Ectodermal cell (in vitro differentiated cells): ENCODE measurements around the gene SMTN.
"Not testable (repeated sequence)": the region's sequence is repeated elsewhere in the genome, so short reads cannot be mapped to it uniquely, and the experiment has no call there.

Experiments used
- H3K27ac ChIP-seq: 2 replicates; pipeline ENCODE4 v1.7.0; 2013; ENCODE audit warnings: mild to moderate bottlenecking, low read depth, low read length; ENCODE audit not compliant: insufficient read depth, poor library complexity, severe bottlenecking
- H3K27me3 ChIP-seq: 2 replicates; pipeline ENCODE4 v1.7.0; 2013; ENCODE audit warnings: mild to moderate bottlenecking, low read length; ENCODE audit not compliant: insufficient read depth, control insufficient read depth, poor library complexity, severe bottlenecking
- H3K36me3 ChIP-seq: one replicate; pipeline ENCODE4 v1.7.0; 2013; ENCODE audit warnings: low read length; ENCODE audit not compliant: control insufficient read depth, insufficient read depth
- H3K4me1 ChIP-seq: one replicate; pipeline ENCODE4 v1.7.0; 2013; ENCODE audit warnings: low read length; ENCODE audit not compliant: control insufficient read depth, insufficient read depth
- H3K4me3 ChIP-seq: 2 replicates; pipeline ENCODE4 v1.7.0; 2013; ENCODE audit warnings: low read depth, low read length, control low read depth; ENCODE audit not compliant: insufficient read depth
- H3K9me3 ChIP-seq: 2 replicates; pipeline ENCODE4 v1.7.0; 2013; ENCODE audit warnings: mild to moderate bottlenecking, low read length, moderate library complexity; ENCODE audit not compliant: control insufficient read depth
- WGBS, 2 experiments: methylation state at CpG; one replicate each; pipeline ENCODE4 v1.1.7; 2013; ENCODE audit warnings: missing lambda C conversion rate in 2 of 2; 5-methylcytosine and 5-hydroxymethylcytosine counted together

Gene SMTN

GRCh38 chr22:31073545-31074145 is 7.5 kb upstream of the SMTN start:
- not testable (repeated sequence) for H3K27me3 ChIP-seq, H3K27ac ChIP-seq, H3K4me1 ChIP-seq, H3K36me3 ChIP-seq, H3K9me3 ChIP-seq, H3K4me3 ChIP-seq
- 88 to 92% methylated on average over 5 of the region's 5 CpGs for WGBS, 2 experiments

- Histone ChIP-seq H3K4me1 (no peaks in the 10 kb centered on the region), H3K4me3 (no peak overlapping the region), H3K27me3 (no peaks in the 10 kb centered on the region), H3K27ac (no peak overlapping the region), H3K36me3 (no peaks in the 10 kb centered on the region), H3K9me3 (no peaks in the 10 kb centered on the region)
- WGBS, 2 experiments = 88% methylated on average over 15 of the region's 15 CpGs
Observed at GRCh38 chr22:31075961-31076360, 5.2 kb upstream of the SMTN start.

DNA sequence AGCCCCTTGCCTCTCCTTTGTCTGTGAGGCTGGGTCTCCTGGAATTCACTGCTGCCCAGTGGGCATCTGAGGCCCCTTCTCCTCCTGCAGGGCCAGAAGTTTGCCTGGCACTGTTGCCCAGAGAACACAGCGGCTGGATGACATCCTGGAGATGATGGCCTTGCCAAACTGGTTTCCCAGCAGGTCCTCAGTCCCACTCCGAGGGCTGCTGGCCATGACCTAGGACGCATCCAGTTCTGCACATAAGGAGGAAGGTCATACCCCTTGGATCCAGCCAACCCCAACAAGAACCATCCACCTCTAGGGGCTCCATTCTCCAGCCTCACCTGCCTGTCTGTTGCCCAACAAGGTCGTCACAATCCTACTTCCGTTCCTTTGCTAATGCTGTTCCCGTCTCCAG is 3.4 kb upstream of the SMTN start:
- H3K36me3 ChIP-seq = no peaks in the 10 kb centered on the region
- H3K27me3 ChIP-seq = peaks cover 9% of the 10 kb centered on the region
- WGBS, 2 experiments = 89 to 95% methylated on average over 6 of the region's 6 CpGs
- no peaks in the 10 kb centered on the region for H3K9me3 ChIP-seq
- H3K4me3 ChIP-seq = no peak overlapping the region
- H3K4me1 ChIP-seq = peaks cover 8% of the 10 kb centered on the region
- no peak overlapping the region for H3K27ac ChIP-seq

GRCh38 chr22:31078389-31078788 is 2.7 kb upstream of the SMTN start:
- H3K36me3 ChIP-seq, H3K9me3 ChIP-seq, H3K4me1 ChIP-seq, H3K4me3 ChIP-seq, H3K27ac ChIP-seq, H3K27me3 ChIP-seq: not testable (repeated sequence)
- WGBS, 2 experiments = 91 to 92% methylated on average over 2 of the region's 2 CpGs

DNA sequence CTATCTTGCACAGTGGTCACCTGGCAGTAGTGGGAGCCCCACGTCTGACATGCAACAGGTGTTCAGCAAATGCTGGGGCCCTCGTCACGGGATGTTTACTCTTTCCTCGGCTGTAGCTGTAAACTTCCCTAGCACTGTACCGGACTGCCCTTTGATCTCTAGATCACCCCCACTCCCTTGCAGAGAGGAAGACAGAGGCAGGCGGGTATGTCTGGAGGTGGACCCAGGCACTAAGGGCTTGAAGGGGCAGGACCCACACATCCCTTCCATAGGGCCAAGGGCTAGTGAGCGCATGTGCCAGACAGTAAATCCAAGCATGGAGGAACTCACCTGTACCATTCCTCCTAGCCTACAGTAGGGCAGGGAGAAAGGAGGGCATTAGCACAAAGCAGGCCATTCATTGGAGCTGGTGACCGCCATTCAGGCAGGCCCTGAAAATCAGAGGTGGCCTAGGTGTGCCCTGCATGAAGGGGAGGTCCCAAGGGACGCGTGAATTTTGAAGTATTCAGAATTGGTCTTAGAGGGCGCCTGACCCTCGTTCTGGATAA is 1.9 kb upstream of the SMTN start:
- Histone ChIP-seq H3K27ac (no peak overlapping the region), H3K27me3 (peaks cover 9% of the 10 kb centered on the region), H3K4me3 (no peak overlapping the region), H3K9me3 (no peaks in the 10 kb centered on the region), H3K36me3 (no peaks in the 10 kb centered on the region), H3K4me1 (peaks cover 8% of the 10 kb centered on the region)
- 89 to 92% methylated on average over 12 of the region's 12 CpGs for WGBS, 2 experiments

DNA sequence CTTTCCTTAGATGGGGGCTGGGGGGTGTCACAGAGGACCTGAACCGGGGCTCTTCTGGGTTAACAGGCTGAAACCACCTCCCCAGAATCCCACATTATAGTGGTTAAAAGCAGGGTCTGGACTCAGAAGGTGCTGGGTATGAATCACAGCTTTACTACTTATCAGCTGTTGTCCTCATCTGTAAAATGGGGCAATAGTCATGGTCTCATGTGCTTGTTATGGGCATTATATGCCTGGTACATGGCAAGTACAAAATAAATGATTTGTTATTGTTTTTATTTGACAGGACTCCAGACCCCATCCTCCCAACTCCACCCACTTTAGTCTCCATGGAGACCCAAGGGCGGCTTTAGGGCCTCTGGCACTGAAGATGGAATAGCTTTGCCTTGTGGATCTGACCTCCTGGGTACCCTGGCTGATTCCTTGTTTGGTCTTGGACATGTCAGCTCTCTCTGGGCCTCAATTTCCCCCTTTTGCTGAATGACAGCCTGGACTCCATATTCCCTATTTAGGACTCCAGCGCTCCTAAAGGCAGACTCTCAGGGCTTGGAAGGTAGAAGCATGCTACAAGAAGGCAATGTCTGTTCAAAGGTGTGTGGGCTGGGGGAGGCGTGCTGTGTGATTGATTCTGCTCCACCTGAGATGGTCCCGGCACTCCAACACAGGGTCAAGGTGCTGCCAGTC is 812 bp upstream of the SMTN start:
- H3K4me3 ChIP-seq = peak overlapping the region; percentile 53
- no peak overlapping the region for H3K27ac ChIP-seq
- no peaks in the 10 kb centered on the region for H3K9me3 ChIP-seq
- H3K27me3 ChIP-seq = peaks cover 9% of the 10 kb centered on the region
- no peaks in the 10 kb centered on the region for H3K36me3 ChIP-seq
- peaks cover 9% of the 10 kb centered on the region for H3K4me1 ChIP-seq
- 41% methylated on average over 5 of the region's 5 CpGs for WGBS, 2 experiments

DNA sequence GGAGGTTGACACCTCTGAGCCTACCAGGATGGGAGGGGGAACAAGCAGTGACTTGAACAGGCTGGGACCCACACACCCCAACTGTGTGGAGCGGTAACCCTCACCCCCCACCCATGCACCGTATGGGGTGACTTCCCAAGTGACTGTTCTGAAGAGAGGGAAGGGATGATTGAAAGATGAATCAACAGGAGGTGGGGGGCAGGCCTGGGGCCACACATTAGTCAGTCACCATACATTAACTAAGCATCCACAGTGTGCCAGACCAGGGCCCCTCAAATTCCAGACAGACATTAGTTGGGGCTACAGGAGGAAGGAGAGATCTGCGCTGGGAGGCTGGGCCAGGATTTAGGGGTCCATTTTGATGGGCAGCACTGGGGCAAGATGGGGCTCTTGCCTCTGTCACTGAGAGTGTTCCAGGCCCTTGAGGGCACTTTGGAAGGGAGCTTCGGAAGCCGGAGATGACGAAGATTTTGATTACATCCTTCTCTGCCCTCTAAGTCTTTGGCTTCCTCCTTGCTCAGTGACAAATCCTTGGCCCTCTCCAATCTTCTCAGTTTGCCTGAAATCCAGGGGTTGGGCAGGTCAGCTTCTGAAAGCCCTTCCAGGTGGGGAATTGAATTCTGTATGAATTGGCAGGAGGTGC is 966 bp downstream of the SMTN start:
- Histone ChIP-seq H3K27me3 (peaks cover 9% of the 10 kb centered on the region), H3K4me1 (peaks cover 14% of the 10 kb centered on the region), H3K4me3 (peak overlapping the region; percentile 53), H3K36me3 (no peaks in the 10 kb centered on the region), H3K27ac (no peak overlapping the region), H3K9me3 (no peaks in the 10 kb centered on the region)
- WGBS, 2 experiments = 91 to 98% methylated on average over 4 to 5 of the region's 6 CpGs

DNA sequence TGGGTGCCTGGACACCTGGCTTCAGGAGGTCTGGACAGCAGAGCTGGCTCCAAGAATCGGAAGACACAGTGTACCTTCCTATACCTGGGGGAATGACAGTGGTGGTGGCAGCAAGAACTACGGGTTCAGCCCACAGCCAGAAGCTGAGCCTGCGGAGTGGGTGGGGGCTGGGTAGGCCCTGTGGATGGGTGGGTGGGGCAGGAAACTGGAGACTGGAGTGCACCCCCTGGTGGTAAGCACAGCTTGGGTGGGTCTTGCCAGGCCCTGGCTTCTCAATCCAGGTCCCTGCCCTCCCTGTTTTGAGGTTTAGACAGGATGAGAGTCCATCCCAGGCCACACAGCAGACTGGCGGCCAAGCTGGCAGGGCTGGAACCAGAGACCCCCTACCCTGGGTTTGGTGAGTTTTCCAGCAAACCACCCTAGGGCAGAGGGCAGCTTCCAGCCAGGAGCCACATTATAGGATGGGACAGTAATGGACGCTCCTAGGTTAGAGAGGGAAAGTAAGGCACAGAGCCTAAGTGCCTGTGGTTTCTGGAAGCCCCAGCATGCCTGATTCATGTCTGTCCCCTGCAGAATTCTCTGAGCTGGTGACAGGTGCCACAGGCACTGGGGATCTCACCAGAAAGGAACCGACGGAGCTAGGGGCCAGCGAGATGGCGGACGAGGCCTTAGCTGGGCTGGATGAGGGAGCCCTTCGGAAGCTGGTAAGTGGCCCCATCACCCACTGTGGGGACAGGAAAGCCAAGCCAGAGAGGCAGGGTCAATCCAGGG is 1.7 kb downstream of the SMTN start:
- 92 to 94% methylated on average over 11 of the region's 11 CpGs for WGBS, 2 experiments
- H3K36me3 ChIP-seq = no peaks in the 10 kb centered on the region
- no peaks in the 10 kb centered on the region for H3K9me3 ChIP-seq
- H3K27ac ChIP-seq = no peak overlapping the region
- H3K4me1 ChIP-seq = peaks cover 14% of the 10 kb centered on the region
- peaks cover 9% of the 10 kb centered on the region for H3K27me3 ChIP-seq
- no peak overlapping the region for H3K4me3 ChIP-seq

GRCh38 chr22:31083377-31083768 is 2.3 kb downstream of the SMTN start:
- H3K4me1 ChIP-seq = peaks cover 14% of the 10 kb centered on the region
- H3K36me3 ChIP-seq = no peaks in the 10 kb centered on the region
- H3K9me3 ChIP-seq = no peaks in the 10 kb centered on the region
- no peak overlapping the region for H3K4me3 ChIP-seq
- peaks cover 9% of the 10 kb centered on the region for H3K27me3 ChIP-seq
- 95% methylated on average over 3 of the region's 3 CpGs for WGBS, 2 experiments
- H3K27ac ChIP-seq = no peak overlapping the region
